IPS-11a (cell line): ENCODE measurements around the gene NIT1.

Experiments
- H3K4me3 ChIP-seq: one replicate; pipeline ENCODE4 v1.5.1; 2013; ENCODE audit warnings: low read depth, low read length, control low read depth

The NIT1 gene

DNA sequence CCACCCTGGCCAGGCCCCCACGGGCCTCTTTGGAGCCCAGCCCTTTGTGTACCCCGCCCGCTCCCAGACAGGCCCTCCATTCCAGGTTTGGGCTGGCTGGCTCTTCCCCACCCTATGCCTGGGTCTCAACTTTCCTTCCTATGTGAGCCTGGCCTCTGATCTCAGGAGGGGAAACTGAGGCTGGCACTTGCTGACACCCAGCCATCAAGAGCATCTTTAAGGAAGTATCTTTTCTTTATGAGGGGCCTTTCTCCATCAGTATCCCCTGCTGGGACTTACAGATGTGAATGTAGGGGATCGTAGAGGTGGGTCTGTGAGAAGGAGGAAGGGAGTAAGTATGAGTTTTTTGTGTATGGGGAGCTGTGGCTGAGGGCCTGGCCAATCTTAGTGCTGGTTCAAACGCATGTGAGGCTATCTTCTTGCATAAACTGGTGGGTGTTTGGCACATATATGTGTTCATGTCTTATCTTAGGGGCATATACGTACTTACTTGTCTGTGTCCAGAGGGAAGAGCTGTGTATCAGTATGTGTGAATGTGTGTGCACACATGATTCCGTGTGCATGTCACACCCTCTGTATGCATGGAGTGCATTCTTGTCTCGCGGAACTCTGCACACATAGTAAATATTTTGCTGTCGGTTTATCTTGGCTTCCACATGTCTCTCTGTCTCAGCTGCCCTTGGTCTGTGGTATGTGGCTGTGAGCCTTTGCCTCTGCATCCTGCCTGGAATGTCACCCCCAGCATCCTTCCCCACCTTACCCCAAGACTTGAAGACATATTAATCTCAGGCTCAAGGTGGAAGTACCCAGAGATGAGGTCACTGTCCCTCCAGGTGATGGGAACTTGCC, 33.9 kb upstream of the NIT1 start:
- no peak overlapping the region for H3K4me3 ChIP-seq

DNA sequence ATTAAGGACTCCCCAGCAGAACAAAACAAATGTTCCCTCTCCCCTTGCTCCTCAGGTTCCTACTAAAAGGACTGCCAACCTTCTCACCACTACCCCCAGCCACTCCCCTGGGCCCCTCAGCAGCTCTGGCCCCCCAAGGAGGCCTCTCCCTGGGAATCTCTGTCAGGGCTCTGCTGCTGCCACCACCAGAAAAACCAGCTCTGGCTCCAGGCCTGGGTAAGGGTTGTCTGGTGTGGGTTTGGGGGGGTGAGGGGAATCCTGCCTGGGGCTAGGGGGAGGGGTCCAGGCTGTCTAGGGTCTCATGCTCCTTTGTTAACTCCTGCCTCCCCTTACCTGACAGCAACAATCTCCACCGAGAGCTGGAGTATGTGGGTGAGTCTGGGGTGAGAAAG, 33.3 kb upstream of the NIT1 start:
- no peak overlapping the region for H3K4me3 ChIP-seq

DNA sequence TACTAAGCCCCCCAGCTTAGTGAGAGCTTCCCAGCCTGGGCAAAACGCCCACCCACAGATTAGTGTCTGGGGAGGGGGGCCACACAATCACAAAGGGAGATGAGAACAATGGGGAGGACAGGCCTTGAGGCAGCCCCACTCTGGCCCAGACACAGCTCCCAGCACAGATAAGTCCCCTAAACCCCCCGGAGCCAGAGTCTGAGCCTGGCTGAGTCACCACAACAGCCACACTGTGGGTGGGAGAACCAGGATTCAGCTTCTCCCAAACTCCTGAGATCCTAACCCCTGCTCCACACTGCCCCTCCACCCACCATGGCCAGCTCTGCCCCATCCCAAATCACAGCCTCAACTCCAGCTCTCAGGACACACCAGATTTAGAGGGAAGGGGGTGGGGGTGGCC, 32.7 kb upstream of the NIT1 start:
- H3K4me3 ChIP-seq, result no peak overlapping the region

DNA sequence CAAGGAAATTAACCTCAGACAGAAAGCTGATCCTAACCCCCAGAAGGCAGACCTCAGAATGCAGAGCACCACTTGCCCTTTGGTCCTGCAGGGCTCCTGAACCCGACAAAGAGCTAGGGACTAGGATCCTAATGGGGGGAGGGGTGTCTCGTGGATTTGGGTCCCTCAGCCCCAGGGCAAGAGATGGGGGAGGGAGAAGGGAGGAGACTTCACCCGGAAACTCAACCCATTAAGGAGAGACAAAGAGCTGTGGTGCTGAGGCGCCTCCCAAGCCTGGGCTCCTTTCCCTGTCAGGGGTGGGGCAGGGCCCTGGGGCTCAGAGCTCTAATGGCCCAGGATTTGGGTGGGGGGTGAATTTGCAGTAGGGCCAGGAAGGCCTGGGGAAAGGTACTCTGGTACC, 31.4 kb upstream of the NIT1 start:
- H3K4me3 ChIP-seq, result no peak overlapping the region

DNA sequence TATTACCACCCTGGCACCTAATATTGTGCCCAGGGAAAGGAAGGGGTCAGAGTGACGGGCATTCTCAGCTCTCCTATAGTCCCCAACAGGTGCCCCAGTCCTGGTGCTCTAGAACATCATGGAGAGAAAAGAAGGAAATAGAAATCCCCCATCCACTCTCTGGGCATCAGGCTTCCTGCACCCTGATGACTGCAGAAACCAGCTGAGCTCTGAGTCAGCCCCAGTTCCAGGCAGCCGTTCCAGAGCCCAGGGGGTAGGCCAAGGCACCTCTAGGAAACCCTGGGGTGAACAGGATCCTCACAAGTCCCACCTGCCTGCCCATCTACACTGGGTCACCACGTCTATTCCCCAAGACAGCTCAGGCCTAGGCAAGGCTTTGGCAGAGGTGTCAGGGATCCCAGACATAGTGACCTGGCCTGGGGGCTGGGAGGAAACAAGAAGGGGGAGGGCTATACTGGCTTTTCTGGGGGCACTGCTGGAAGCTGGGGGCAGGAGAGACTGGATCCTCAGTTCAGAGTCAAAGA, 29.3 kb upstream of the NIT1 start:
- no peak overlapping the region for H3K4me3 ChIP-seq

DNA sequence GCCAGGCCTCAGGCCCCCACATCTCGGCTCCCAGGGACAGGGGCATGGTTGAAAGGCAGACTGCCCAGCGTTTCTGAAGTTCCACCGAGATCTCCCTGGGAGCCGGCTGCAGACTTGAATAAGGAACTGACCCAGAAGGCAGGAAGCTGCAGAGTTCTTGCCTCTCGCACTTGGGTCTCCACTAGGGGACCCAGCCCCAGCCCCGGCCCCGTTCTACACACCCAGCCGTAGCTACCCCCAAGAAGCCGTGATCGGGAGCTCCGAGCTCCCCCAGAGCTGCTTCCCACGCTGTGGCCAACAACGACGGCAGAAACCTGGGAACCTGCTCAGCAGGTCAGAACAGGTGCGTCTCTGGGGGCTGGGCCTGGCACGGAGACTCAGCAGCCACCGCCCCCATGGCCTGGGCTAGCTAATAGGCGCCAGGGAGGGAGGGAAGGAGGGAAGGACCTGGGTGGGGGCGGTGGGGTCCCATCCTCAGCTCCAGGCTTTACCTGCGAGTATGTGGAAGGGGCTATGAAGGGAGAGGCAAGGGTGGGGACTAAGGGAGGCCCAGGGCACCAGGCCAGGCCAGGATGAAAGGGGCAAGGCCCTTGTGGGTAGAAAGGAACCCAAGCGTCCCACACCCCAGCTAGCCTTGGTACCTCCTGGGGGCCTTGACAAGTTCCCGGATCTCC, 28.5 kb upstream of the NIT1 start, which contains the start of gene NECTIN4:
Gene NECTIN4 (minus strand): TSS at position 308 of the 674 bp plus-strand sequence. CDS start 262 bp downstream, at position 46.
- H3K4me3 ChIP-seq, result no peak within 1 kb of the TSS

GRCh38 chr1:161089938-161090337, 28.0 kb upstream of the NIT1 start:
- H3K4me3 ChIP-seq, result no peak overlapping the region

DNA sequence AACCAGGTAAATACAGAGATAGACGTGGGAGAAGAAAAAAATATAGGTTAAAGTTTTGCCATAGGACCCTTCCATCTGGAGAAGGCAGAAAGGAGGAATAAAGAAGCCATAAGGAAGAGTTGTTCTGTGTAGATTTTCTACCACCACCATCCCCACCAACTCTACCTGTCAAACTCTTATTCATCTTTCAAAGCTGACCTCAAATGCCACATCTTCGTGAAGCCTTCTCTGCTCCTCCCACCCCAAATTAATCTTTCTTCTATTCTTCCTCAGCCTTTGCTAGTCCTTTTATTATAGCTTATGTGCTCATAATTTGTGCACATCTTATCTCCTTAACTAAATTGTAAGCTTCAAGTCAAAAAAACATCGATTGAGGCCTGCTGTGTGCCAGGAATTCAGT, 27.3 kb upstream of the NIT1 start:
- H3K4me3 ChIP-seq, result no peak overlapping the region

DNA sequence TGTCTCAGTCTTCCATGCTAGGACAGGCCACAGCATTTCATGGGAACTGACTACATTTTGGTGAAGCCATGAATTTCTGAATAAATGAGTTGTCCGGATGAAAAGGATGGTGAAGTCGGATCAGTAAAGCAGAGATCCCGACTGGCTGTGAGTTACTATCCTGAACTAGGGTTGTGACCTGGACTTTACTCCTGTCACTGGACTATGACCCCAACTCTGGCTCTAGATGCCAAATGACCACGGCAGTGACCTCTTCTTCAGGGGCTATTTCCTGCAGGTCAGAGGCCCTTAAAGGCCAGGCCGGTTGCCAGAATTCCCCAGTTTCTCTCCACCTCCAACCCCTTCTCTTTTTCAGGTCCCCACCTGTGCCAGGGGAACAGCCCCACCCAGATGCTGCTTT, 26.8 kb upstream of the NIT1 start:
- H3K4me3 ChIP-seq, result no peak overlapping the region

DNA sequence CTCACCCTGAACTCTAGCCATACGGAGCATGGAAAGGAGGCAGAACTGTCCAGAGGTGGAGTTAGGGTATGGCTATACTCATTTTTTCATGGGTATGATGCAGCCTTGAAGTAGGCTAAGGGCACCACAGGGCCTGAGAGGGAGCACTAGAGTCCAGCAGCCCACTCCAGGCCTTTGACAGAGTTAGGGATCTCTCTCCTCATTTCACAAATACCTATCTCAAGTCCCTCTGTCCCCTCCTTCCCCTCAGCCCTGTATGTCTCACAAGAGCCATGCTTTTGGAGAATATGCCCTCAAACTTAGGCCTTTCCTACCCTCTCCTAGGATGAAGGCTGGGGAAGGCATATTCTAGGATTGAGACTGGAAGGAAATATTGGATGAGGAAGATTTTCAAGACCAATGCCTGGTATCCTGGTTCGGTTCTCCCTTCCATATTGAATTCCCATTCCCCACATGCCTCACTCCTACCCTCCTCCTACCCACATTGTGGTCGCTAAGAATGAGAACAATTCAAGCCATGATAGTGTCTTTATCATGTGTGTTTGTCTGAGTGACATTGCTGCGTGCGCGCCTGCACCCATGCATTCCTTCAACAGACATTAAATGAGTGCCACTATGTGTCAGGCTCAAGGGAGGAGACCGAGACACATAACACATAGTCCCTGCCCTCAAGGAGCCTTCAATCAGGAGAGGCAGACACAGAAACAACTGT, 26.0 kb upstream of the NIT1 start:
- H3K4me3 ChIP-seq, result no peak overlapping the region

- no peak overlapping the region for H3K4me3 ChIP-seq
Observed at GRCh38 chr1:161092621-161093028, 25.3 kb upstream of the NIT1 start.

DNA sequence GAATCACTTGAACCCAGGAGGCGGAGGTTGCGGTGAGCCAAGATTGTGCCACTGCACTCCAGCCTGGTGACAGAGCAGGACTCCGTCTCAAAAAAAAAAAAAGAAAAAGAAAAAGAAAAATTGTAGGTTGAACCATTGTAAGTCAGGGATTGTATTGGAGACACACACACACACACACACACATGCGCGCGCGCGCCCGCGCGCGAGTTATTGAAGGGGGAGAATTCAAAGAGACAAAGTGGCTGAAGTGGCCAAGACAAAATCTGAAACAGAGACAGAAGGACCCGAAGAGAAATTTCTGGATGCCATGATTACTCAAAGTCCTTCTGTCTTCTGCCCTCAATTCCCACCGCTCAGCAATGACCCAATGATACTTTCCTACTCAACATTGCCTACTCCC, 23.4 kb upstream of the NIT1 start:
- no peak overlapping the region for H3K4me3 ChIP-seq

DNA sequence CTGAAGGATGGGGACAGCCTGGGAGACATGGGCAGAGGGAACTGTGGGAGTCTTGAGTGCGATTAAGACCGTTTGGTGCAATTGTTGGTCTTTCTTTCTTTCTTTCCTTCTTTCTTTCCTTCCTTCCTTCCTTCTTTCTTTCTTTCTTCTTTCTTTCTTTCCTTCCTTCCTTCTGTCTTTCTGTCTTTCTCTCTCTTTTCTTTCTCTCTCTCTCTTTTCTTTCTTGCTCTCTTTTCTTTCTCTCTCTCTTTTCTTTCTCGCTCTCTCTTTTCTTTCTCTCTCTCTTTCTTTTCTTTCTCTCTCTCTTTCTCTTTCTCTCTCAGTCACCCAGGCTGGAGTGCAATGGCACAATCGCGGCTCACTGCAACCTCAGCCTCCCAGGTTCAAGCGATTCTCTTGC, 22.7 kb upstream of the NIT1 start:
- H3K4me3 ChIP-seq, result no peak overlapping the region

DNA sequence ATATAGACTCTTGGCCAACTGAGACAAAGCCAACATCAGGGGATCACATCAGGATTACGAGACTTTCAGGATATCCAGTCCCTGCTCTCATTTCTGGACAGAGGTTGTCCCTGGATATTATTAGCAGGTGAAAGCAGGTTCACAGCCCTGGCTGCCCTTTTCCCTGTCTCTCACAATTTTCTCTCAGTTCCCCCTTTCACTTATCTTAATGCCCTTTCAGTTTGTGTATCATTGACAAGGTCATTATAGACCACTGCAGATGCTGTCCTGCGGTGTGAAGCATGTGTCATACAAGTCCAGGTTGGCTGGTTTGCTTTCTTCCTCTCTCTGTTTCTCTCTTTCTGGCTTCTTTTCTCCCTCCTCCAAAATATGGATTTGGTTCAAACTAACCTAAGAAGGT, 21.9 kb upstream of the NIT1 start:
- no peak overlapping the region for H3K4me3 ChIP-seq

DNA sequence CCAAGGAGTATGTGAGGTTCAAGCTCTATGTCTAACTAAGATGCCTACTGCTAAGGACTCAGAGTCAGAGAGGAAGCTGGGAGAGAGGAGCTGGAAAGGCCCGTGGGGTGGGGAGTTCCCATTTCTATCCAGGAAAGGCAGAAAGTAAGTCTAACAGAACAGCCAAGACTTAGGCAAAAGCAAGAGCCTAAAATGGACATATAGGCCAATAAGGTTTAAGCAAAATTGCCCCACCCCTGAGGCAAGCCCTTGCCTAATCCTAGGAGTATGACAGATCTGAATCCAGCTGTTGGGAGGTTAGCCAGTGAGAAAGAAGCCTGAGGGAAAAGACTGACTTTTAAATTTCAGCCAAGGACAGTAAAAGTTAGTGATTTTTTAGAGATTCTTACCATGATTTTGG, 21.4 kb upstream of the NIT1 start:
- H3K4me3 ChIP-seq, result no peak overlapping the region

DNA sequence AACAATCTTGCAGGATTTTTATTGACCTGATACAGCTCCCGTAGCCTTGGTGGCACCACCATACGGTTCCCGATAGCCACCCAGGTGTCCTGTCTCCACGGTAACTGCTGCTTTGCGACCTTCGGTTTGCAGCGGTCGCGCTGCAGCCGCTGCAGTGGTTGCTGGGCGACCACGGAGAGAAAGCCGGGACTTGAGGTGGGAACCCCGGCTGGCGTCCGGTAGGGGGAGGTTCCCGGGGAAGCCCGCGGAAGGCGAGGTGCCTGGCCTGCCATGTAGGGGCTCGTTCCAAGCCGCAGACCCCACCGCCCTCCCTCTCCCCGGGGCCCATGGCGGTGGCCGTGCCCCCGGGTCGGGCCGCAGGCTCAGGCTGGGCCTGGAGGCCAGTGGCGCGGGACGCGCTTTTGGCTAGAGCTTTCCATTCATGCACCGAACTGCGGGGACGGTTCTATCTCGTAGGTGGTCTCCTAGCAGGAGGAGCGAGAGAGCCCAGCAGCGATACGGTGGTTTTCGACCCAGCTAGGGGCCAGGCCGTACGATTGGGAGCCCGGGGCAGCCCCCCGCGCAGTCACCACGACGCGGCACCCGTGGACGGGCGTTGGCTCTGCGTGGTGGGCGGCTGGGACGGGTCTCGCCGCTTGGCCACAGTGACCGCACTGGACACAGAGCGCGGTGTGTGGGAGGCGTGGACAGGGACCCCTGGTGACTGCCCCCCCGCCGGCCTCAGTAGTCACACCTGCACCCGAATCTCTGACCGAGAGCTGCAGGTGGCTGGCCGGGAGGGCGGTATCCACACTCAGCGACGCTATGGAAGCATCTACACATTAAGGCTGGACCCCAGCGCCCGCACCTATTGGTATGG, 19.5 kb upstream of the NIT1 start, which contains the start of gene KLHDC9:
Gene KLHDC9 (plus strand): TSS at position 152 of the 859 bp plus-strand sequence. CDS start 175 bp downstream, at position 327.
- peak within 1 kb of the TSS; percentile 79 for H3K4me3 ChIP-seq

DNA sequence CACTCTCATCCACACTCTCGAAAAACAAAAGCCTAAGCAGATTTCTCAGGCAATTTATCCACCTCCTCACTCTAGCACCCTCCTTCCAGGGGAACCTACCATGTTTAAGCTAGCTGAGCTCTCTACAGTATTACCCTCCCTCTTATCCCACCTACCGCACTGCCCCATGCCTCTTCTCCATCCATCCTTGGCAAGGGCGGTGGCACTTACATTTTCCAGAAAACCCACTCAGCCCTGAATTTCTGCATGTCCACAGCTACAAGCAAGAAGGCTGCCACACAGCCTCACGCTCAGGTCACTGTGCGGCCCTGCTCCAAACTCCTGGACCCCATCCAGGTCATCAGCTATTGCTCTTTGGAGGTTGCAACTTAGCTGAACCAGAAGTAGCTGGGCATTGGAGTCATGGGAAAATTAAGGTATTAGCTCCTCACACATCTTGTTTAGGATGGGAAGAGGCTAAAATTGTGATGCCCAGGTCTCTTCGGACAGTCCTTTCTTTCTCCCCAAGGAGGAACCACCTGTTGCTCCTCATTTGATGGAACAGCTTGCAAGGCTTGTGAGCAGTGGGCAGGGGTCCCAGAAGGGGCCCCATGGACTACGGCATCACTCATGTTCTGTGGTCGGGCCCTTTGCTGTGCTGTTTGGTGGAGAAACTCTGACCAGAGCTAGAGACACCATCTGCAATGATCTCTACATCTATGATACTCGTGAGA, 18.7 kb upstream of the NIT1 start:
- H3K4me3 ChIP-seq, result peak overlapping the region; percentile 79

DNA sequence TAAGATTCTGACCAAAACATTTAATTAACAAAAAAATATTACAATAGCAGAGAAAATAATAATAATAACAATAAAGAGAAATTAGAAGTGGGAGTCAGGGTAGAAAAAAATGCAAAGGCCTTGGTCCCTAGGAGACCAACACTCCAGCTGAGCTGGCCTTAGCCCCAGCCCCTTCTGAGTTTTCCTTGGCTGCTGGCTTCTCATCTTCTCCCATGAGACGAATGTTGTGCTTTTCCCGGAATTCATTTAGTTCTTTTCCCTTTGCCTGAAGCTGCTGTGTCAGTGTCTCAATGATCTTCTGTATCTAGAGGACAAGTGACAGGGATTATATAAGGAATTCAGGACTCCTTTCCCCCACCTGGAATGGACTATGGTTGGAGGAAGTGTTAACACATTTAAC, 17.3 kb upstream of the NIT1 start:
- H3K4me3 ChIP-seq, result no peak overlapping the region

GRCh38 chr1:161106431-161106830, 11.5 kb upstream of the NIT1 start:
- H3K4me3 ChIP-seq, result no peak overlapping the region

DNA sequence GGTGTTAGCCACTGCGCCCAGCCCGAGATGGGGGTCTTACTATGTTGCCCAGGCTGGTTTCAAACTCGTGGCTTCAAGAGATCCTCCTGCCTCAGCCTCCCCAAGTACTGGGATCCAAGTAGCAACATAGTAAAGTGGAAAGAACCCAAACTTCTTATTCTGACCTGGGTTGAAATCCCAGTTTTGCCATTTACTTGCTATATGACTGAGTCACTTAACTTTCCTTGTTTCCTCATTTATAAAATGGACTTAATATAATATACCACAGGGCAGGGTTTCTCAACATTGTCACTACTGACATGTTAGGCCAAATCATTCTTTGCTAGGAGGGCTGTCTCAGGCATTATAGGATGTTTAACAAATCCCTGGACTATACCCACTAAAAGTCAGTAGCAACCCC, 6.8 kb upstream of the NIT1 start:
- H3K4me3 ChIP-seq, result no peak overlapping the region
